ENCODE data around the gene FAM171A2.

FAM171A2 gene

DNA sequence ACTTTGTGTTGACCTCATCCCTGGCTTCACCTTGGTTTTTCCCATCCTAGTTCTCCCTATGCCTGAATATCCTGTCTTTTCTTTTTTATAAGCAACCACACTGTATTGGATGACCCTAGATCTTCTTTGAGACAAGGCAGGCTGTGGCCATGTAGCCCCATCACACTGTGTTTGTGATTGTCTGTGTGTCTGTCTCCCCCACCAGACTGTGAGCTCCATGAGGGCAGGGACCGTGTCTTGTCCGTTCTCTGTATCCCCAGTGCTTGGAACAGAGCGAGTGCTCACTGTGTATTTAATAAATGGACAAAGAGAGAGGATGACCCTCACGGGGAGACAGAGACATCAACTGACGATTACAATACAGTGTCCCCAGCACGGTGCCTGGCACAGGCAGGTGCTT lies 46.1 kb downstream of the FAM171A2 start:
- DNase-seq: no peak

- no peak for DNase-seq
These were observed 47.6 kb downstream of the FAM171A2 start for GRCh38 chr17:44315760-44316731.

DNA sequence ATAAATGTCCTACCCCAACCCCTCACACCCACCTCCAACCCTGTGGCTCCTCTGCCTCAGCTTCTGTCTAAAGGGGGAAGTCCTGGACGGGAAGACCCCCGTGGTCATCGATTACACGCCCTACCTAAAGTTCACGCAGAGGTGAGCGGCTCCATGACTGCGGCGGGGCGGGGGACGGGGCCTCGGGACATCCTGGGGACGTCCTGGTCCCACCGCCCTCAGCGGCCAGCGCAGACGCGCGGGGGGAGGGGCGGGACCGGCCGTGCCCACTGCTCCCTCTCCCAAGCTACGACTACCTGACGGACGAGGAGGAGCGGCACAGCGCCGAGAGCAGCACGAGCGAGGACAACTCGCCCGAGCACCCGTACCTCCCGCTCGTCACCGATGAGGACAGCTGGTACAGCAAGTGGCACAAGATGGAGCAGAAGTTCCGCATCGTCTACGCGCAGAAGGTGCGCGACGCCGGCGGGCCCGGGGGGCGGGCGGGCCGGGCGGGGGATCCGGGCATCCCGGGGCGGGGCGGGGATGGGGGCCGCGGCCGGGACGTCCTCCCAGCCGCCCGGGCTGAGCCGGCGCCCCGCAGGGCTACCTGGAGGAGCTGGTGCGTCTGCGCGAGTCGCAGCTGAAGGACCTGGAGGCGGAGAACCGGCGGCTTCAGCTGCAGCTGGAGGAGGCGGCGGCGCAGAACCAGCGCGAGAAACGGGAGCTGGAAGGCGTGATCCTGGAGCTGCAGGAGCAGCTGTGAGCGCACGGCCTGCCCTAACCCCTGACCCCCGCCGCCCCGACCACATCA lies 48.6 kb downstream of the FAM171A2 start:
- DNase-seq: no peak

DNA sequence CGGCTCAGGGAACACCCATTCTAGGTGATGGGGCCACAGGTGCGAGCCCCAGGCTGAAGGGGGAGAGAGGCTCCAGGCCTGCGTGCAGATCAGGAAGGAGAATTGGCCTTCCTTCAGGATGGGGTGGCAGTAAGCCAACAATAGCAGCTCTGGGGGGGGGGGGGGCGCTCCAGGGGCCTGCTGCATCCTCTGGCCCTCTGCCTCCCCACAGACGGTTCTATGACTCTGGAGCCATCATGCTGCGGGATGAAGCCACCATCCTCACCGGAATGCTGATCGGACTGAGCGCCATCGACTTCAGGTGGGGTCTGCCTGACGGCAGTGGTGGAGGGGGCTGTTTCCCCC lies 49.2 kb downstream of the FAM171A2 start:
- no peak for DNase-seq

- DNase-seq: no peak
These were observed 49.6 kb downstream of the FAM171A2 start for GRCh38 chr17:44314031-44314430.

- no peak for DNase-seq
These were observed 51.1 kb downstream of the FAM171A2 start for GRCh38 chr17:44312396-44313104.

- no peak for DNase-seq
These were observed 52.0 kb downstream of the FAM171A2 start for GRCh38 chr17:44311562-44312181.

DNA sequence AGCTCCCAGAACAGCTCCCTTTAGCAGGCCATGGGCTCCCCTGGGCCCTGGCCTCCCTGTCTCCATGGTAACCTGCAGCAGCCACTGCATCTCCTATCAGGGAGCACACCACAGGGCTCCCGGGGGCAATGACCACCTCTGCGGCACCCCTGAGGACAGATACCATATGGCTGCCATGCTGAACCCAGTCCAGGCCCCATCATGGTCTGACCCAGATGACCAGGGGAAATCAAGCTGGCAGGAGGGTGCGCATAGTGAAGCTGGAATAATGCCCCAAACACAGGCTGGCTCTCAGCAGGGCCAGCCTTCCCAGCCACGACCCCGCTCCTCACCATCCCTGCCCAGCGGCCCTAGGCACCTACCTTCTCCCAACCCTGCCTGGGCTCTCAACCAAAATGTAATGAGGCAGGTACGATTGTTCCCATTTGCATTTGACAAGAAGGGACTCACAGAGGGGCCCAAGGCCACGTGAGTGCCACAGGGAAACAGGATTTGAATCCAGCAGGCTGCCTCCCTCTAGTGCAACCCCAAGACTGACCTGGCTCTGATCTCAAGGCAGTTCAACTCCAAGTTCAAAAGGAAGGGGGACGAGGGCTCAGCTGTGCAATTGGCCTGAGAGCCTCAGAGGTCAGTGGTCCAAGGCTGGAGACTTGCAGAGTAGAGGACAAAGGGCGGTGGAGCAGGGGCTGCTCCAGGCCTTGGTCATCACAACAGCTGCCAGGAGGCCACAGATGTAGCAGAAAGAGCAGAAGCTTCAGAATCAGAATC lies 52.9 kb downstream of the FAM171A2 start:
- DNase-seq: no peak

DNA sequence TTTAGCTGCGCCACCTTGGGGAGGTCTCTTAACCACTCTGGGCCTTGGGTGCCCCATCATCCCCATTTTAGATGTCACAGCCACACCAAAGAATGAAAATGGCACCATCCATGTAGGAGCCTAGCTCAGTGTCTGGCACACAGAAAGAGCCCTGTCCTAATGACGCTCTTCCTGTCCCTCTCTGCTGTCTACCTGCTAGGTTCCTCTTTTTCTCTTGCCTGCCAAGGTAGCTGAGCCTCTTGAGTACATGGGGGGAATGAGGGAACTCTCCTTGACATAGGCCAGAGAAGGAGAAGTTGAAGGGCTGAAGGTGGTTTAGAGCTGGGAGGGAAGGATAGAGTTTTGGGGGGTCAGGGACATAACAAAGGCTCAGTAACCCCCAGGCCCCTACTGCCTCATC lies 53.5 kb downstream of the FAM171A2 start:
- DNase-seq: no peak

DNA sequence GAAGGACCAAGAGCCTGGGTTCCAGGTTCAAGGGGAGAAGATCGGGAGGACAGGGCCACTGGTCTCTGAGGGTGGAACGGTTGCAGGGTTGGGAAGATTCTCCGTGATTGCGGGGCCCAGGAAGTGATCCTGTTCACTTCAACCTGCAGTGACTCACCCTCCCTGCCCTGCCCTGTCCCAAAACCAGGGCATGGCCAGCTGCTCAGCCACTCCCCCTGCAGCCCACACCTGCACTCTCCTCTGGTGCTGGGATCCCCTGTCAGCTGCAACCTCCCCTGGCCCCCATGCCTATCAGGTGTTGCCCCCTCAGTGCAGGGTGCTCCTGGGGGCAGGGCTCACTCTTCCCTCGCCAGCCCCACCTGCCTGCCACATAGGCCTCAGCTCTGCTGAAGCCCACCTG lies 54.2 kb downstream of the FAM171A2 start:
- DNase-seq: no peak

DNA sequence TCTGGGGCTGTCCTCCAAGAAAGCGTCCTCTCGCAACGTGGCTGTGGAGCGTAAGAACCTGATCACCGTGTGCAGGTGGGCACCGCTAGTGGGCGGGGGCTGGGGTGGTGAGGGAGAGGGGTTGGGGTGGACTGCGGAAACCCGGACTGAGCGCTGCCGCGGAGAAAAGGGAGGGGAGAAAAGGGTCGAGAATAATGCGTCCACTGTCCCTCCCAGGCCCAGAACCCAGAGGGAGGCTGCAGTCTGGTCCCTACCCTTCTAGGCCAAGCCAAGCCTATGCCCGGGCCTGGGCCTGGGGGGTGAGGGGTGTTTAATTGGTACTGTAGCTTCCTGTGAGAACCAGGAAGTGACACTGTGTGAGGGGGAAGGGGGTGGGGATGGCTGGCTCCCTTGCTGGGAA lies 54.8 kb downstream of the FAM171A2 start:
- no peak for DNase-seq

DNA sequence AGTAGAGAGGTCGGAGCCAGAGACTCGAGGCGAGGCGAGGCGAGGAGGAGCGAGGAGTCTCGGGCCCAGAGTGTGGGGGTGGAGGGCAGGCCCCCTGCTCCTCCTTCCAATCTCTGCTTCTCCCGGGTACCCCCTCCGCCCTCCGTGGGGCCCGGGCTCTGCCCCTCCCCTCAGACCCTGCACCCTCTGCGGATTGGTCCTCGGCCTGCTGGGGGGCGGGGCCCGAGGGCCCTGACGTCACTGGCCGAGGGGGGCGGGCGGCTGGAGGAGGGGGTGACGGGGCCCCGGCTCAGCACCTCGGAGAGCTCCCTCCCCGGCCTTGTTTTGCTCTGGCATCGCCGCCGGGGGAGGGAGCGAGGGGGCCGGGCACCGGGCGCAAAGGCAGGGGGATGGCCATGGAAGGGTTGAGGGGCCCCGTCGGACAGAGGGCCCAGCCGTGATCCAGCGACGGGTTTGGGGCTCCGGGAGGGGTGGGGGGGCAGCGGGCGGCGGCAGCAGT lies 55.3 kb downstream of the FAM171A2 start, which contains the start of gene RUNDC3A:
Gene RUNDC3A (plus strand): TSS at position 282 of the 499 bp plus-strand sequence. CDS start 232 bp downstream, outside the sequence.
- peak; percentile 85 for DNase-seq

GRCh38 chr17:44307387-44308186 lies 56.1 kb downstream of the FAM171A2 start:
- DNase-seq: no peak

GRCh38 chr17:44304651-44305050 lies 59.0 kb downstream of the FAM171A2 start:
- DNase-seq: no peak
